BLaER1 treated with 17β-estradiol and CSF1 and Interleukin-3, amounts not matched to agents 10 nM and 100 nM (cell line): ENCODE data around the gene SEMA3F.

Source experiments
- H3K27ac ChIP-seq, 11 experiments: shearing (Covaris generic); formaldehyde crosslinking; 2 replicates each; pipeline ENCODE4 v1.8.1; 2022
- H3K27me3 ChIP-seq, 11 experiments: shearing (Covaris generic); formaldehyde crosslinking; 2 replicates each; pipeline ENCODE4 v1.8.1; 2022
- H3K36me3 ChIP-seq, 11 experiments: shearing (Covaris generic); formaldehyde crosslinking; 2 replicates each; pipeline ENCODE4 v1.8.1; 2022
- H3K4me1 ChIP-seq, 10 experiments: shearing (Covaris generic); formaldehyde crosslinking; 2 replicates each; pipeline ENCODE4 v1.8.1; 2022
- H3K4me2 ChIP-seq, 11 experiments: shearing (Covaris generic); formaldehyde crosslinking; 2 replicates each; pipeline ENCODE4 v1.8.1; 2022
- H3K4me3 ChIP-seq, 10 experiments: shearing (Covaris generic); formaldehyde crosslinking; 2 replicates each; pipeline ENCODE4 v1.8.1; 2022
- H3K9ac ChIP-seq, 11 experiments: shearing (Covaris generic); formaldehyde crosslinking; 2 replicates each; pipeline ENCODE4 v1.8.1; 2022
- H3K9me3 ChIP-seq, 11 experiments: shearing (Covaris generic); formaldehyde crosslinking; replicated peaks in 1 of 11; 2 replicates each; pipeline ENCODE4 v1.8.1; 2022
- H4K20me1 ChIP-seq, 11 experiments: shearing (Covaris generic); formaldehyde crosslinking; 2 replicates each; pipeline ENCODE4 v1.8.1; 2022
- Cebpa-rat ChIP-seq, 11 experiments: shearing (Covaris generic); IDR thresholded peaks; 2 replicates each; pipeline ENCODE4 v1.8.1; 2022

The SEMA3F gene

DNA sequence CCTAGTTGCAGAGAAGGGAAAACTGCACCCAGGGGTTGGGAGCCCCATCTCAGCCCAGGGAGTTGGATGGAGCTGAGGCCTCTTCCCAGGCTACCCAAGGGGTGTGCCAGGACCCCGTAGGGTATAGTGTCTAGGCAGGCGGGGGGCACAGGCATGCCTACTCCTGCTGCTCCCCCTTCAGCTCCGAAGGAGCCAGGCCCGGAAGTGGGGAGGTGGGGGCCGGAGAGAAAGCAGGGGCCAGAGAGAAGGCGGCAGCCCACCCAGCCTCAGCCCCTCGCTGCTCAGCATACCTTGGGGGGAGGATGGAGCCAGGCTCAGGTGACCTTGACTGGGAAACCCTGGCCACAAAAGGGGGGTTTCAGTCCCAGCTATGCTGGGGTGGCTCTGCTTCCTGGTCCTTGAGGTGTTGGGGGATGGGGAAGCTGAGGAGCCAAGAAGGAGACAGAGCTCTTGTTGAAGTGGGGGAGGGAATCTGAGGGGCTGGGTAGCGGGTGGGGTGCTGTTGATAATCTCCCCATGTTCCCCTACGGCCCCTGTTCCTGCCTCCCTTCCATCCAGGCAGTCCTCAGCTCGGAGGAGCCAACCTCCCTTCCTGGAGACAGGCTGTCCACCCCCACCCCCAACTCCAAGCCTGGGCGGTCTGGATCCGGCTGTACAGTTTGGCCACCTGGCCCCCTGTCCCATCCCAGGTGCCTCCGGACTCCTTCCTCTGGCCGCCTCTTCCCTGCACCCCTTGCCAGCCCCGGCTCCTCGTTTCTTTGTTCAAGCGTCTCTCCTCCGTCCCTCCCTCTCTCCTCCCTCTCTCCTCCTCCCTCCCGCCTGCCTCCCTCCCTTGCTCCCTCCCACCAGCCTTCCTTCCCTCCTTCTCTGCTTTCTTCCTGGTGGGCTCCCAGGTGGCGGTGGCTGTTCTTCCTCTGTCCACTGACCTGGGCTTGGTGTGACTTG lies 1.7 kb downstream of the SEMA3F start:
- no peak for TF ChIP-seq Cebpa-rat (IDR thresholded peaks at IDR 0.05)
- peak overlapping the region in 8 of 11 experiments; percentile 52 to 83 (median 68); a peak in 16 of 22 replicates for H3K27ac ChIP-seq
- peaks cover 0 to 47% (median 18%) of the 10 kb centered on the region in 11 experiments; a peak in 13 of 22 replicates for H4K20me1 ChIP-seq
- peaks cover 7 to 30% (median 15%) of the 10 kb centered on the region in 11 experiments; a peak in 20 of 22 replicates for H3K27me3 ChIP-seq
- H3K9ac ChIP-seq: peak overlapping the region in 10 of 11 experiments; percentile 1 to 90 (median 86); a peak in 18 of 22 replicates
- peak overlapping the region in 8 of 10 experiments; percentile 75 to 87 (median 82); a peak in 16 of 20 replicates for H3K4me3 ChIP-seq
- peak overlapping the region; percentile 93 to 100 (median 99) for H3K4me2 ChIP-seq
- H3K36me3 ChIP-seq: peaks cover 0 to 27% (median 10%) of the 10 kb centered on the region in 11 experiments; a peak in 10 of 22 replicates
- H3K9me3 ChIP-seq: no peaks in the 10 kb centered on the region
- H3K4me1 ChIP-seq: peaks cover 27 to 76% (median 72%) of the 10 kb centered on the region in 10 experiments

DNA sequence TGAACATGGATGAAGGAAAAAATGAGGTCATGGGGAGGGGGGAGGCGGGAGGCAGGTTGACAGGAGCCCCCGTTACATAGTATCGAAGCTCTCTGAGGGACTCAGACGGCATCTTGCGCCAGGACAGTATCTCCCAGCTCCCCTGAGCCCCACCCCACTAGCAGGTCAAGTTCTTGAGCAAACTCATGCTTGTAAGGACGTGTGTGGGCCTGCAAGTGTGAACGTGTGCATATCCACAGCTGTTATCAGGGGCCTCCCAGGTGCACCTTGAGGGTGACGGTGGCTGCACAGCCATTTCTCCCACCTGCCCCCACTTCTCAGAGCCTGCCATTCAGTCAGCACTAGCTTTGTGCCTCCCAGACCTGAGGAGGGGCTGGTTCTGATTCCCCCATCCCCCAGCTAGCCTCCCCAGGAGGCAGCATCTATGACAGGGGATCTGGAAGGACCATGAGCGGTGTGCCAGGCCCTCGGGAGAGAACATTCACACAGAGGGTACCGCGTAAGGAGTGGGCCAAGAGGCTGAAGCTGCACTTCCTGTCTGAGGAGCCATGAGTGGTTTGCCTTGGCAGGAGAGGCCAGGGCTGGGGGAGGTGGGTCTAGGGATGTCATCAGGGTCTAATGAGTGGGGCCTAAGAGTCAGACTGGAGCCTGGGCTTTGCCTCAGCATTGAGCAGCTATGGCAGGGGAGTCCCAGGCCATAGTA lies 2.9 kb downstream of the SEMA3F start:
- peaks cover 0 to 31% (median 15%) of the 10 kb centered on the region in 11 experiments; a peak in 10 of 22 replicates for H3K36me3 ChIP-seq
- H3K9ac ChIP-seq: peak overlapping the region in 7 of 11 experiments; percentile 4 to 90 (median 88); a peak in 8 of 22 replicates
- peaks cover 27 to 88% (median 83%) of the 10 kb centered on the region in 10 experiments for H3K4me1 ChIP-seq
- no peak for TF ChIP-seq Cebpa-rat (IDR thresholded peaks at IDR 0.05)
- H3K27me3 ChIP-seq: peaks cover 7 to 28% (median 15%) of the 10 kb centered on the region in 11 experiments; a peak in 20 of 22 replicates
- H3K4me2 ChIP-seq: peak overlapping the region in 10 of 11 experiments; percentile 93 to 100 (median 99); a peak in 20 of 22 replicates
- H4K20me1 ChIP-seq: peaks cover 0 to 52% (median 18%) of the 10 kb centered on the region in 11 experiments; a peak in 13 of 22 replicates
- H3K27ac ChIP-seq: peak overlapping the region in 6 of 11 experiments; percentile 4 to 83 (median 31); a peak in 8 of 22 replicates
- H3K4me3 ChIP-seq: peak overlapping the region in 3 of 10 experiments; percentile 75 to 86 (median 78); a peak in 3 of 20 replicates
- no peaks in the 10 kb centered on the region for H3K9me3 ChIP-seq

DNA sequence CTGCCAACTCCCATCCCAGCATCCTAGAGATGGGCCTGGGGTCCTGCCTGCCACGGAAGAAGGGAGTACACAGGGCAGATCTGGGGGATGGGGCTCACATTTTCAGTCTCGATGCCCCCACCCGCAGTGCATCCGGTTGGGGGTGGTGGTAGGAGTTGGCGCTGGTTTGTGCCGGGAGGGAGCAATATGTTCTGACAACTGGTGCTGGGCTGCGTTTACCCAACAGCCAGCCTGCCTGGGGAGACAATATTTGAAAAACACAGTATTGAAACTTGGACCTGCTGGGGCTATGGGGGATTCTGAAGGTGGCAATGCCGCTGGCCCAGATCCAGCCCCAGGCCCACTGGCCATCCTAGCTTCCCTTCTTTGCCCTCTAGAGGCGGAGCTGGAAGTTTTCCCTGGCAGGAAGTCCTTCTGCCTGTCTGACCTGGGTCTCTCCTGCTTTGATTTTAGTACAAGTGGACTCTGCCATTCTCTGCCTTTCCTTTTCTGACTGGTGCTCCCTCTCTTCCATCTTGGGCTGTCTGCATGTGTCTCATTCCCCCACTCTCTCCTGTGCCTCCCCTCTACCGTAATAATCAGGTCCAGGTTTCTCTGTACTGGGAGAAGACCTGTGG lies 3.5 kb downstream of the SEMA3F start:
- Histone ChIP-seq H4K20me1 (peaks cover 0 to 58% (median 15%) of the 10 kb centered on the region in 11 experiments; a peak in 13 of 22 replicates), H3K9ac (peak overlapping the region in 7 of 11 experiments; percentile 4 to 90 (median 37); a peak in 4 of 22 replicates), H3K36me3 (peaks cover 0 to 31% (median 15%) of the 10 kb centered on the region in 11 experiments; a peak in 10 of 22 replicates), H3K27ac (peak overlapping the region in 6 of 11 experiments; percentile 4 to 42 (median 24); a peak in 6 of 22 replicates), H3K4me1 (peaks cover 27 to 93% (median 90%) of the 10 kb centered on the region in 10 experiments), H3K9me3 (no peaks in the 10 kb centered on the region), H3K4me3 (no peak overlapping the region), H3K4me2 (peak overlapping the region in 10 of 11 experiments; percentile 93 to 100 (median 99); a peak in 19 of 22 replicates), H3K27me3 (peaks cover 5 to 22% (median 9%) of the 10 kb centered on the region in 11 experiments; a peak in 20 of 22 replicates)
- TF ChIP-seq Cebpa-rat (IDR thresholded peaks at IDR 0.05): no peak

DNA sequence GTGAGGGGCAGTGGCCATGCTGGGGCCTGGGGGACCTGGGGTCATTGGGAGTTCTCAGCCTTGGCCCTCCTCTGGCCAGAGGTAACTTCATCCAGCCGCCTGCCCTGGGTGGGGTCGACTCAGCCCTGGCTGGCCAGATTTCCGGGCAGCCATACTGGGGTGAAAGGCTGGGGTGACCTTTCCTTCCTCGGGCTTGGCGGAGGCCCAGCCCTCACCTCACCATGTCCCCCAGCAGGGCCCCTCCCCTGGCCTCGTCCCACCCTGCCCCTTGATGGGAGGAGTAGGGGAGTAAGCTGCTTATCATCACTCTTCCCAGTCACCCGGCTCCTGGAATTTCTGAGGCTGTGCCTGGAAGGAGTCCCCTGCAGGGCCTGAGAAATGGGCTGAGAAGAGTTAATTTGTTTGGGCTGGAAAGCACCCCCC lies 5.4 kb downstream of the SEMA3F start:
- peak overlapping the region in 2 of 11 experiments; percentile 13 to 31; a peak in 2 of 22 replicates for H3K27ac ChIP-seq
- peaks cover 0 to 33% (median 15%) of the 10 kb centered on the region in 11 experiments; a peak in 10 of 22 replicates for H3K36me3 ChIP-seq
- no peak for TF ChIP-seq Cebpa-rat (IDR thresholded peaks at IDR 0.05)
- H3K4me2 ChIP-seq: peak overlapping the region in 8 of 11 experiments; percentile 23 to 100 (median 53); a peak in 15 of 22 replicates
- H3K9me3 ChIP-seq: no peaks in the 10 kb centered on the region
- peaks cover 0 to 72% (median 11%) of the 10 kb centered on the region in 11 experiments; a peak in 13 of 22 replicates for H4K20me1 ChIP-seq
- H3K4me3 ChIP-seq: no peak overlapping the region
- peaks cover 20 to 100% (median 100%) of the 10 kb centered on the region in 10 experiments for H3K4me1 ChIP-seq
- H3K27me3 ChIP-seq: peaks cover 0 to 9% (median 0%) of the 10 kb centered on the region in 11 experiments; a peak in 6 of 22 replicates
- peak overlapping the region in 4 of 11 experiments; percentile 24 to 41 (median 33); a peak in 3 of 22 replicates for H3K9ac ChIP-seq

DNA sequence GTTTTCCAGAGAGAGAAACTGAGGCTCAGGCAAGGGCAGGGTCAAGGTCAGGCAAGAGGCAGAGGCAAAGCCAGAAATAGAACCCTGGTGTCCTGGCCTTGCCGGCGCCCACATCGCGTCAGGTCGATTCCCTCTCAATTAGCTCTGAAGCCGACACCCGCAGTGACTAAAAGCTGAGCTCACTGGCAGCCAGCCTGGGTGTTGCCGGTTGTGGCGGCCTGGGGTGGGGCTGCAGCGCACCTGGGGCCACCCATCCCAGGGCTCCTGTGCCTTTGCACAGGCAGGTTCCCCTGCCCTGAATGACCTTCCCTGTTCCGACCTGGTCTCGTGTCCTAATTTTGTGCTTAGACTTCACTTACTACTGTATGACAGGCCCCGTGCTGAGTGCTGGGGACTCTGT lies 6.2 kb downstream of the SEMA3F start:
- peak overlapping the region in 8 of 11 experiments; percentile 23 to 100 (median 53); a peak in 14 of 22 replicates for H3K4me2 ChIP-seq
- H4K20me1 ChIP-seq: peaks cover 0 to 66% (median 4%) of the 10 kb centered on the region in 11 experiments; a peak in 12 of 22 replicates
- H3K27me3 ChIP-seq: peaks cover 0 to 2% (median 0%) of the 10 kb centered on the region in 11 experiments; a peak in 3 of 22 replicates
- H3K36me3 ChIP-seq: peaks cover 0 to 33% (median 15%) of the 10 kb centered on the region in 11 experiments; a peak in 10 of 22 replicates
- peak overlapping the region in 4 of 11 experiments; percentile 24 to 41 (median 33); a peak in 3 of 22 replicates for H3K9ac ChIP-seq
- H3K4me3 ChIP-seq: no peak overlapping the region; a peak in 1 of 20 replicates
- no peak for TF ChIP-seq Cebpa-rat (IDR thresholded peaks at IDR 0.05)
- H3K9me3 ChIP-seq: no peaks in the 10 kb centered on the region
- H3K27ac ChIP-seq: peak overlapping the region in 2 of 11 experiments; percentile 13 to 31; a peak in 2 of 22 replicates
- peaks cover 20 to 100% (median 100%) of the 10 kb centered on the region in 10 experiments for H3K4me1 ChIP-seq

DNA sequence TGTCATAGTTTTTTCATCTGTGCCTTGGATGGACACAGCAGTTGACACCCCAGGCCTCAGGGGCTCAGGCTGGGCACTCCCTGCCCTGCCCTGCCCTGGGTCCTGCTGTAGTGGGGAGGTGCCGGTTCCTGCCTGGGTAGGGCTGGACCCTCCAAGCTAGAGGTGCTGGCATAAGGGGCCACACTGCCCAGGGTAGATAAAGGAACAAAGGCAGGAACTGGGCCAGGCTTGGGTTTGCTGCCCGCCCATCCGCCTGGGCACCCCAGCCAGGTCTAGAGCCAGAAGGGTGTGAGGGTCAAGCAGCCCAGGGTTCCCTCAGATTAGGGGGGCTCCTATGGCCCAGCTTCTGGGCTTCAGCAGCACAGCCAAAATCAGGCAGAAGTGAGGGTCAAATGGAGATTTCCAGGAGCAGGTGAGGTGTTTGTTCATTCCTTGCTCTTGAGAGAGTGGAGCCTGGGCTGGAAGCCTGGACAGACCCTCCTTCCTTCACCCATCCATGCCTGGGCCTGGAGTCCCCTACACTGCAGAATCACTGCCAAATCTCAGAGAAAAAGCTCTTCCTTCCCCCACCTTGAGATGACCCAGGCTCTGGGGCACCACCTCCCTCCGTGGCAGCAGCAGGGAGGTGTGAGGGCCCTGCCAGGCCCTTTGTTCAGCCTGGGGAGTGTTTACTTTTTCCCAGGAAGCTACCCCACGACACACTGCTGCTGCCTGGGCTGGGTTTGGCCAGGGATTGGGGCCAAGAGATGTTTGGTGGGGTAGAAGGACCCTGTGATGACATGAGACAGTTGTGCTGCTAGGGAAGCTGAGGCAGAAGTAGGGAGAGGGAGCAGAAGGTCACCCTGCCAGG lies 7.1 kb downstream of the SEMA3F start:
- Histone ChIP-seq H3K4me1 (peaks cover 20 to 100% (median 100%) of the 10 kb centered on the region in 10 experiments), H3K9ac (peak overlapping the region in 4 of 11 experiments; percentile 28 to 50 (median 32); a peak in 5 of 22 replicates), H3K4me2 (peak overlapping the region in 8 of 11 experiments; percentile 87 to 100 (median 94); a peak in 16 of 22 replicates)

More for the DNA sequence above, 7.1 kb downstream of the SEMA3F start:
- no peak overlapping the region for H3K4me3 ChIP-seq
- H3K27ac ChIP-seq: peak overlapping the region in 3 of 11 experiments; percentile 23 to 31 (median 28); a peak in 2 of 22 replicates
- H3K9me3 ChIP-seq: no peaks in the 10 kb centered on the region
- peaks cover 0 to 33% (median 15%) of the 10 kb centered on the region in 11 experiments; a peak in 10 of 22 replicates for H3K36me3 ChIP-seq
- peaks cover 0 to 68% (median 0%) of the 10 kb centered on the region in 11 experiments; a peak in 7 of 22 replicates for H4K20me1 ChIP-seq
- H3K27me3 ChIP-seq: no peaks in the 10 kb centered on the region
- no peak for TF ChIP-seq Cebpa-rat (IDR thresholded peaks at IDR 0.05)
